ENCODE data around the gene SURF6.

DNA sequence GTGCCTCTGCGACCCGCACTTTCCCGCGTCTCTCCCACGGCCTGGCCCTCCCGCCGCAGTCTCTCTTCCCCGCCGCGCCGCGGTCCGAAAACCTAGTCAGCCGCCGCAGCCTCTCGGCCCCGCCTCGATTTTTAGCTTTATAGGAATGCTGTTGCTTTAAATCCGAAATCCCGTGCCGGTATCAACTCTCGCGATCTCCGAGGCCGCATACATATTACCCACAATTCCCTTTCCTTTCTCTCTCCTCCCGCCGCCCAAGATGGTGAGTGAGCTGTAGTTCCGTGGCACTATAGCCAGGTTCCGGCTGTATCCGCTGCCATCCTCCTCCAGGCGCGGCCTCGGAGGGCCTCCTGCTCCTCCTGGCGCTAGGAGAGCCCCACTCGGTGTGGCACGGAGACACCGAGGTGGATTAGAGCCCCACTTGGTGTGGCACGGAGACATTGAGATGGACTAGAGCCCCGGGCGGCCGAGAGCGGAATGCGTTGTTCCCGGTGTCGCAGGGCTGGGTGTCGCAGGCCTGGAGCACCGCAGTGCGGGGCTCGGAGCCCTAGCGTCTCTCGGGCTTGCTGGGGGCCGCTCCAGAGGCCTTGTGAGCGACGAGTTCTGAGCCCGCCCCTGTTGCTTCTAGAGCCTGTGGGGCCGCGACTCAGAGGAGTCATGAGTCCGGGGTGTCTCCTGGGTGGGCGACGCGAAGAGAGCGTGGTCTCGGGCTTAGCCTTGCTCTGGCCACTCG, 12.2 kb upstream of the SURF6 start, which contains the start of the genes MED22 and RPL7A:
- TF ChIP-seq, protein P1, sequence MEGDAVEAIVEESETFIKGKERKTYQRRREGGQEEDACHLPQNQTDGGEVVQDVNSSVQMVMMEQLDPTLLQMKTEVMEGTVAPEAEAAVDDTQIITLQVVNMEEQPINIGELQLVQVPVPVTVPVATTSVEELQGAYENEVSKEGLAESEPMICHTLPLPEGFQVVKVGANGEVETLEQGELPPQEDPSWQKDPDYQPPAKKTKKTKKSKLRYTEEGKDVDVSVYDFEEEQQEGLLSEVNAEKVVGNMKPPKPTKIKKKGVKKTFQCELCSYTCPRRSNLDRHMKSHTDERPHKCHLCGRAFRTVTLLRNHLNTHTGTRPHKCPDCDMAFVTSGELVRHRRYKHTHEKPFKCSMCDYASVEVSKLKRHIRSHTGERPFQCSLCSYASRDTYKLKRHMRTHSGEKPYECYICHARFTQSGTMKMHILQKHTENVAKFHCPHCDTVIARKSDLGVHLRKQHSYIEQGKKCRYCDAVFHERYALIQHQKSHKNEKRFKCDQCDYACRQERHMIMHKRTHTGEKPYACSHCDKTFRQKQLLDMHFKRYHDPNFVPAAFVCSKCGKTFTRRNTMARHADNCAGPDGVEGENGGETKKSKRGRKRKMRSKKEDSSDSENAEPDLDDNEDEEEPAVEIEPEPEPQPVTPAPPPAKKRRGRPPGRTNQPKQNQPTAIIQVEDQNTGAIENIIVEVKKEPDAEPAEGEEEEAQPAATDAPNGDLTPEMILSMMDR (IDR thresholded peaks at IDR 0.05): peak in 2 of 6 experiments; percentile 5 to 53
- peak in 3 of 4 donors; percentile 70 to 89 (median 89) for TF ChIP-seq POLR2A (IDR thresholded peaks at IDR 0.05)

All from esophagus squamous epithelium (tissue), 4 donors.